GM12801 (cell line): Measurements from ENCODE around the gene ITGA2.

ENCODE experiments used
- TF ChIP-seq, protein P1 (sequence below): IDR thresholded peaks from one replicate; pipeline ENCODE4 v1.5.1; 2011; ENCODE audit warnings: control low read depth; ENCODE audit not compliant: insufficient read length; ENCODE audit errors: extremely low read depth

Gene ITGA2

DNA sequence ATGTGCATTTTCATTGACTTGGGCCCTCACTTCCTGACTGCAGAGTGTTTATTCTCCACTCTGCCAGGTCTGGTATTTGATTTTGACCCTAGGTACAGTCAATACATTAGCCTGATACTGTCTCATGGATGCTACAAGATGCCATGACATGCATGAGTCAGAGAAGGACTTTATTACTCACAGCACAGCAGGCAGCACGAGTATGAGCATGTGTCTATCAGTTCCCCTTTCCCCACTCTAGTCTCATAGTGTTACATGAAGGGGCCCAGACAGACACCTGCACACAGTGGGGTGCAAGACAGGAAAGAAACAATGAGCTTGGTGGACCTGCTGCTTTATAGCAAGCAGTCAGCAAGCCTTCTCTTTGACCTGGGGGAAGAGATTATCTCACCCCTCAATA lies 19.6 kb downstream of the ITGA2 start:
- TF ChIP-seq, protein P1, sequence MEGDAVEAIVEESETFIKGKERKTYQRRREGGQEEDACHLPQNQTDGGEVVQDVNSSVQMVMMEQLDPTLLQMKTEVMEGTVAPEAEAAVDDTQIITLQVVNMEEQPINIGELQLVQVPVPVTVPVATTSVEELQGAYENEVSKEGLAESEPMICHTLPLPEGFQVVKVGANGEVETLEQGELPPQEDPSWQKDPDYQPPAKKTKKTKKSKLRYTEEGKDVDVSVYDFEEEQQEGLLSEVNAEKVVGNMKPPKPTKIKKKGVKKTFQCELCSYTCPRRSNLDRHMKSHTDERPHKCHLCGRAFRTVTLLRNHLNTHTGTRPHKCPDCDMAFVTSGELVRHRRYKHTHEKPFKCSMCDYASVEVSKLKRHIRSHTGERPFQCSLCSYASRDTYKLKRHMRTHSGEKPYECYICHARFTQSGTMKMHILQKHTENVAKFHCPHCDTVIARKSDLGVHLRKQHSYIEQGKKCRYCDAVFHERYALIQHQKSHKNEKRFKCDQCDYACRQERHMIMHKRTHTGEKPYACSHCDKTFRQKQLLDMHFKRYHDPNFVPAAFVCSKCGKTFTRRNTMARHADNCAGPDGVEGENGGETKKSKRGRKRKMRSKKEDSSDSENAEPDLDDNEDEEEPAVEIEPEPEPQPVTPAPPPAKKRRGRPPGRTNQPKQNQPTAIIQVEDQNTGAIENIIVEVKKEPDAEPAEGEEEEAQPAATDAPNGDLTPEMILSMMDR: no peak

DNA sequence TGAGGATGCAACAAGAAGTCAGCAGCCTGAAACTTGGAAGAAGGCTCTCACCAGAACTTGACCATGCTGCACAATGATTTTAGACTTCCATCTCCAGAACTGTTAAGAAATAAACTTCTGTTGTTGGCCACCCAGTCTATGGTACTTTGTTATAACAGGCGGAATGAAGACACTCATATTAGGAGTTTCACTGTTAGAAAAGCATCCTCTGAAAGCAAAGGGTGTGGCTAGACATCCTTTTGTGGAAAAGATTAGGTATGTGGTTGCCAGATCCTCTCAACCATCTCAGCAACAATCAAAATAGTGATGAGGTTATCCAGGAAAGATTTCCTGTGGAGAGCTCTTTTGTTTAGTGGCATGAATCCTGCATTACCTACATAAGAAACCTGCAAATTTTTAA lies 20.7 kb downstream of the ITGA2 start:
- TF ChIP-seq, protein P1: no peak

DNA sequence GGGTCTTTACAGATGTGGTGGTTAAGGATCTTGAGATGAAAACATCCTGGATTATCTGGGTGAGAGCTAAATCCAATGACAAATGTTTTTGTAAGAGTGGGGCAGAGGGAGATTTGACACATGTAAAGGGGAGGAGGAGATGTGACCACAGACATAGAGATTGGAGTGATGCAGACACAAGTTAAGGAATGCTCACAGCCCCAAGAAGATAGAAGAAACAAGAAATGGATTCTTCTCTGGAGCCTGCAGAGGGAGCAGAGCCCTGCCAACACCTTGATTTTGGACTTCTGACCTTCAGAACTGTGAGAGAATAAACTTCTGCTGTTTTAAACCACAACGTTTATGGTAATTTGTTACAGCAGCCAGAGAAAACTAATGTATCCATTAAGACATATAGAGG lies 21.7 kb downstream of the ITGA2 start:
- TF ChIP-seq, protein P1: no peak

DNA sequence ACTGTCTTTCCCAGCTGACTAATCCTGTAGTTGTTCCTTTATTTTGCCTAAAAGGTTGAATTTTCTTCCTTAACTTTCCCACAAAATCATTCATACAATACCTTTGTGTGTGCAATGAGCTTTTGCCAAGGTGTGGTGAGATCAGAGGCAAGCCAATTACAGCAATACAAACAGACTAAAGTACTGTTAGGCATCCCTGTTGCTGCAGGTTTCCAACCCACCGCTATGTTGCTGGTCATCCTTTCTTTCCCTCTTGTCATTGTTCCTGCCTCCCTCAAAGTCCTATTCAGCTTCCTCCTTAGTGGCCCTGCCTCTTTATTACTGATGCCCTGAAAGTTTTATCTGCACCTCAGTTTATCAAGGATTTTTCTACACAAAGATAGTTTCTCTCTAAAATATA lies 22.1 kb downstream of the ITGA2 start:
- TF ChIP-seq, protein P1: no peak

DNA sequence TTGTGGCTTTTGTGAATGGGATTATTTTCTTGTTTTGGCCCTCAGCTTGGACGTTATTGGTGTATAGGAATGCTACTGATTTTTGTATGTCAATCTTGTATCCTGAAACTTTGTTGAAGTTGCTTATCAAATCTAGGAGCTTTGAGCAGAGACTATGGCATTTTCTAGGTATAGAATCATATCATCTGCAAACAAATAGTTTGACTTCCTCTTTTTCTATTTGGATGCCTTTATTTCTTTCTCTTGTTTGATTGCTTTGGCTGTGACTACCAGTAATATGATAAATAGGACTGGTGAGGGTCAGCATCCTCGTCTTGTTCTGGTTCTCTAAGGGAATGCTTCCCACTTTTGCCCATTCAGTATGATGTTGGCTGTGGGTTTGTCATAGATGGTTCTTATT lies 24.7 kb downstream of the ITGA2 start:
- TF ChIP-seq, protein P1: no peak

DNA sequence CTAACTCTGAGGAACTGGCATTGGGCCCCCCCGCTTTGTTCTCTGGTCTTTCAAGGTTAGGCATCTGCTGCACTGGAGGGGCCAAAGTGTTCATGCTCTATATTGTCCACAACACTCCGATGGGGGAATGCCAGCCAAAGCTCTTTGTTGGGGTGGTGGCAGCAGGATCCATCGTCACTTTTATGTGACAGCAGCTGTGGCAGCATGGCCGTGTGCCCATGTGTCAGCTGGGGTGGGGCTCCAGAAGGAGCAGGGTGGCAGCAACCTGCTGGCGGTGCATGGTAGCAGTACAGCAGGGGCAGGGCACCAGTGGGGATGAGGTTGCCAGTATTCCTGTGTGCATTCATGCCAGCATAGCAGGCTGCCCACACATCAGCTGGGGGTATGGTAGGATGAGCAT lies 28.2 kb downstream of the ITGA2 start:
- TF ChIP-seq, protein P1: no peak

DNA sequence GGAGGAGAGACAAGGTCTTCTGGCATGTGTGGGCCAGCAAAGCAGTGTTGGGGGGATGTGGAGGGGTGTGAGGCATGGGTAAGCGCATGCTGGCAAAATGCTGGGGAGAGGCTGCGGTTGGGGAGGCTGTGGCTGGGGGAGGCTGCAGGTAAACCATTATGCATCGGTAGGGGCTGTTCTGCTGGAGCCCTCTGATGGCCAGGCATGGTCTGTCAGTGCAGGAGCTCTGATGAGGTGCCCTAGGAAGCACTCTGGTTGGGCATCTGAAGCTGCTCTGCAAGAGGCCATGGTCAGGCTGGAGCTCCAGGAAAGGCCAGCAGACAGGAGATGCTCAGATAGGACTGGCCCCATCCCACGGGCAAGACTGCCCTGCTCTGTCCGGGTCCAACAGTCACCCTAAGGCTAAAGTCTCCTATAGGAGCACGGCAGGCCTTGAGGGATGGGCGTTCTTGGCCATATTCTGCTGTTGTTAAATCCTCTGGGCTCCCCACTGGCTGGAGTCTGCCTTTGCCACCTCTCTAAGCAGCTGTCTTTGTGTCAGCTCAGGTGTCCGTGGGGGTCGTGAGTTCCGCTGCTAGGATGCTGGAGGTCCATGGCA lies 28.7 kb downstream of the ITGA2 start:
- TF ChIP-seq, protein P1: no peak
